GM10266 (cell line): ENCODE measurements around the gene NR2C2AP.

Source experiments
- DNase-seq: peaks from one replicate; pipeline ENCODE4 v3.0.0; 2012; ENCODE audit errors: extremely low spot score
- CTCF ChIP-seq: IDR thresholded peaks from 2 replicates; pipeline ENCODE4 v1.5.1; 2012; ENCODE audit warnings: mild to moderate bottlenecking, low read depth; ENCODE audit not compliant: control insufficient read depth, insufficient read depth; ENCODE audit errors: missing control alignments

The NR2C2AP gene

DNA sequence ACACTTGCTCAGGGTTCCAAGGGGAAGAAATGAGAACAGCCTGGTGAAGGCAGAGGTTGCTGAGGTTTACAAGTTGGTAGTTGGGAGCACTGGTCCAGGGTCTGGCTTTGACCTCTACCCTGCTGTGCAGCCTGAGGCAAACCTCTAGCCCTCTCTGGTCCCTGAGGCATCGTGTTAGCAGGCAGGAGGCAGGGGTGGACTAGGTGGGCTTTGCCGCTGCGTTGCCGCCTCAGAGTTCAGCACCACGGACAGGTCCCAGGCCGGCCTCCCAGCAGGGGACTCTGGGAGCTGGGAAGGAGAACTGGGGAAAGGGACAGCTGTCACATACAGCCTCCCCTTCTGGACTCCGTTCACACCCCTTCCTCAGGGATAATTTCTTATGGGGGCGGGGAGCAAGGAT, 11.7 kb upstream of the NR2C2AP start:
- DNase-seq: no peak
- no peak for TF ChIP-seq CTCF

DNA sequence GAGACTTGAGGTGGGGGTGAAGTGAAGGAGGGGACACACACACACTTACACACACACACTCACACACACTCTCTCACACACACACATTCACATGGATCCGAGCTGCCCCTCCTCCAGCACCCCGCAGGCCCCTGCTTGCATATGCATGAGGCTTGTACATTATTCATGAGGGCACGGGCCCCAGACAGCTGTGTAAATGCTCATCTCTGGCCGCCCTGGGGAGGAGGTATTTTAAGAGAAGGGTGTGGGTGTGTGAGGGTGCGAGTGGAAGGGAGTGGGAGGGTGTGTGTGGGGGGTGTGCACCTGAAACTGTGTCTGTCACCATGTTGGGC, 10.9 kb upstream of the NR2C2AP start:
- TF ChIP-seq CTCF: no peak
- DNase-seq: no peak

DNA sequence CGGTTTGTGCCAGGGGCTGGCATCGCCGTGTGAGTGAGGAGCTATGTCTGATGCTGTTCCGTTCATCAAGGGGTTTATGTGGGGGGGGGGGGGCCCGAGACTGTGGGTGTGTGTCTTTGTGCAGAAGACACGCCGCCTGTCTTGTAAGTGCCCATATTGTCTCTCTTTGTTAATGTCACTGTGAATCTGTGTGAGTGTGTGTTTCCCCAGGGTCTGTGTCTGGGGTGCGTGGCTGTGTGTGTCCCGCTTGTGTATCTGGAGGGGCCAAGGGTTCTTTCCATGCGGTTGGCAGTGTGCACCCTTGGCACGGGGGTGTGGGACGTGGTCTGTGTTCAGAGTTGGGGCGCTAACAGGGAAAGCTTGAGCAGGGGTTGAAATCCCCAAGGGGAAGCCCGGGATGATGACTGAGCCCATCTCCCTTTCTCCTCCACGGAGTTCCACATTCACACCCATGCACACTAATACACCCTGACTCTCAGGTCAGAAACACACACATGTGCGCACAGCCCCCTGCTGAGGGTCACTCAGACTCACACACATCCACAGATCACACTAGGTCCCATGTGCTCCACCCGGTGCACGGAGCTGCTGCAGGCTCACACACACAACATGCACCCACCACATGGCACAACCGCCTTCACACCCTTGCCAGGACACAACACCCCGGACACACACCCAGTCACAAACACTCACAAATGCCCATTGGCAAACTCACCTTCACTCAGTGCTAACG, 10.4 kb upstream of the NR2C2AP start:
- no peak for TF ChIP-seq CTCF
- DNase-seq: no peak

DNA sequence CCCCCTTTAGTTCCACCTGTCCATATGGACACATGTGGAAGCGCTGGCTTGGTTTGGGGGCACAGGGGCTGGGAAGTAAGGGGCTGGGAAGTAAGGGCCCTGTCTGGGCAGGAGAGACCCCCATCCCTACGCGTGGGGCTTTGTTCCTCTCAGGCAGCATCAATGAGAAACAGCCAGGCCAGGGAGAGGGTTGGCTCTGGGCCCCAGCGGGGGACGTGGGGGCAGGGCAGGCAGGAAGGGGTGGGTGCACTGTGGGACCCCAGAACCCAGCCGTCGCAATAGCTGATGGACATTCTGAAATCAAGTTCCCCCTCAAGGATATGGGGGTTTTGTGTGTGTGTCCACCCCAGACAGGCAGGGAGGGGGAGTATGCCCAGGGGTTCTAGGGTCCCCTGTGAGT, 9.7 kb upstream of the NR2C2AP start:
- no peak for TF ChIP-seq CTCF
- DNase-seq: no peak

GRCh38 chr19:19211499-19212420, 8.5 kb upstream of the NR2C2AP start, which contains the start of gene NCAN:
Gene NCAN, plus strand, starts transcription at chr19:19211958. Its CDS starts 4,996 bp downstream, at chr19:19216954.
- no peak for TF ChIP-seq CTCF
- no peak for DNase-seq

- DNase-seq: no peak
These were observed 6.2 kb upstream of the NR2C2AP start for GRCh38 chr19:19209372-19209771.

More at GRCh38 chr19:19209372-19209771, 6.2 kb upstream of the NR2C2AP start:
- no peak for TF ChIP-seq CTCF
